ENCODE measurements around the gene LRP6.

DNA sequence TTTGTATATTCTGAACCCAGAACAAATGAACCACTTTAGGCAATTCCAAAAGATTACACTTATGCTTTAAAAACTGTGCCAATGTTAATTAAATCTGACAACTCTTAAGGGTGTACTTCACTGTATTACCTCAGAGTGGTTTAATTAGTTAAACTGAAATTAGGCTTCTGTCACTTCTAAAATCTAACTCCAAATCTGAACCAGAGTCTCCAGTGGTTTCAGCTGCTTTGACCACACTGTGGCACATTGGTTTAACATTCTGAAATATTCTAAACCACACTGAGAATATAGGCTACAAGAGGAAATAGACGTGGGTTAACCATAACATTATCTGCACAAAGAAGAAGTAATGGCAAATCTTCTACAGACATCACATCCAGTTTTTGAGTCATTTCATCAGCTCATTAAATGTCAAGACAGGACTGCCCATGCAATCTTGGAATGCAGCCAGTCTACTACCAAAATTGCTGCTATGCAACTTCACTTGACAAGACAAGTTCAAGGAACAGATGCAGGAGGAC, 94.8 kb downstream of the LRP6 start:
- TF ChIP-seq REST (IDR thresholded peaks at IDR 0.05; ENCODE audit: unreplicated experiment) (no peak), POLR2AphosphoS5 (IDR thresholded peaks at IDR 0.05; ENCODE audit: low read depth) (no peak), CTCF (conservative IDR thresholded peaks at IDR 0.05; ENCODE audit: low read depth in 2 of 2) (no peak)
